ENCODE data around the gene STX18.
"Not testable (repeated sequence)": the region's sequence is repeated elsewhere in the genome, so short reads cannot be mapped to it uniquely, and the experiment has no call there.

Gene STX18

DNA sequence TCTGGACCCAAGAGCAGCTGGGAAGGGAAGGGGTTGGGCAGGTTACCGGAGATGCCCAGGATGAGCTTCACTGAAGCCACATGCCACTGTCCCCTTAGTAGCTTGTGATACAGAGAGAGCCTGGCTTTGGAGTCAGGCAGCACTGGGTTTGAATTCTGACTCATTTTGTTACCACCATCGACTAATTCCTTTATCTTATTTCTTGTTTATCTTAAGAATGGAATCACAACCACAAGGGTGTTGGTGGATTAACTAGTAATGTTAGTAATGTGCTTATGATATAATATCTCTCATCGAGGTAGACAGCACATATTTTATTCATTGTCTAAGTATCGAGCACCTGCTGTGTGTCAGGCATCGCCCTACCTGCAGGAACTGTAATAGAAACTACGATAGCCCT is 17.7 kb upstream of the STX18 start:
- ChIA-PET CTCF (no interaction called here), POLR2A (no interaction called here)
- no peak for TF ChIP-seq CTCF (IDR thresholded peaks at IDR 0.05; ENCODE audit: control extremely low read depth, extremely low read depth, low read depth, missing control alignments)
- no peak for DNase-seq (ENCODE audit: extremely low spot score)

GRCh38 chr4:4558881-4559280 is 17.0 kb upstream of the STX18 start:
- ChIA-PET CTCF (no interaction called here), POLR2A (no interaction called here)
- no peak for TF ChIP-seq CTCF (IDR thresholded peaks at IDR 0.05; ENCODE audit: control extremely low read depth, extremely low read depth, low read depth, missing control alignments)
- no peak for DNase-seq (ENCODE audit: extremely low spot score)

DNA sequence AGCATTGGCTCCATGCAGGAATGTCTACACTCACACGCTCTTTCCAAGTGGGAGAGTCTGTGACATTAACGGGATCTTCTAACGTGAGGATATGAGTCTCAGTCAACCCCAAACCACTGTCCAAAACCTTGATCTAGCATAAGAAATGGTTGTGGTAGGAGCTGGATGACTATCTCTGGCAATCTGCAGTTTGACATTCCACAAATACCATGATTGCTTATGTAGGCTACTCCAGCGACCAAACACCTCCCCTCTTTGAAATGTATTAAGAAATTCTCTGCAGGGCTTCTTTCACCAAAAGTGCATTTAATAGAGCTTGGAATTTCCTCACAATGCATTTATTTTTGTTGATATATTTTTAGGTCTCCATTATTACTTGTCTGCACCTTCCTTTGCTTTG is 14.1 kb upstream of the STX18 start:
- no peak for DNase-seq (ENCODE audit: extremely low spot score)
- no peak for TF ChIP-seq CTCF (IDR thresholded peaks at IDR 0.05; ENCODE audit: control extremely low read depth, extremely low read depth, low read depth, missing control alignments)
- ChIA-PET POLR2A (no interaction called here), CTCF (interaction anchor here (0.7 to 2.1 kb wide), 6 partner anchors 9 to 19 kb away, joined by 3 to 10 read pairs (median 5); no protein-coding TSS in a partner anchor)

- DNase-seq (ENCODE audit: extremely low spot score) = no peak
- CTCF ChIA-PET = interaction anchor here (1.3 to 1.9 kb wide), 3 partner anchors 11 to 244 kb away, joined by 4 to 10 read pairs (median 8); no protein-coding TSS in a partner anchor
- TF ChIP-seq CTCF (IDR thresholded peaks at IDR 0.05; ENCODE audit: control extremely low read depth, extremely low read depth, low read depth, missing control alignments) = no peak
- POLR2A ChIA-PET = no interaction called here
Measured at GRCh38 chr4:4554234-4554633, 12.4 kb upstream of the STX18 start.

DNA sequence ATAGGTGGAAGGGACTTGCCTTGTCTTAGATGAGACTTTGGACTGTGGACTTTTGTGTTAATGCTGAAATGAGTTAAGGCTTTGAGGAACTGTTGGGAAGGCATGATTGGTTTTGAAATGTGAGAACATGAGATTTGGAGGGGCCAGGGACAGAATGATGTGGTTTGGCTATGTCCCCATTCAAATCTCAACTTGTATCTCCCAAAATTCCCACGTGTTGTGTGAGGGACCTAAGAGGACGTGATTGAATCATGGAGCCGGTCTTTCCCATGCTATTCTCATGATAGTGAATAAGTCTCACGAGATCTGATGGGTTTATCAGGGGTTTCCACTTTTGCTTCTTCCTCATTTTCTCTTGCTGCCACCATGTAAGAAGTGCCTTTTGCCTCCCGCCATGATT is 10.2 kb upstream of the STX18 start:
- DNase-seq (ENCODE audit: extremely low spot score); POLR2A ChIA-PET: not testable (repeated sequence)
- CTCF ChIA-PET = interaction anchor here (1.0 to 1.1 kb wide), 3 partner anchors 9 to 12 kb away, joined by 3 read pairs; no protein-coding TSS in a partner anchor

DNA sequence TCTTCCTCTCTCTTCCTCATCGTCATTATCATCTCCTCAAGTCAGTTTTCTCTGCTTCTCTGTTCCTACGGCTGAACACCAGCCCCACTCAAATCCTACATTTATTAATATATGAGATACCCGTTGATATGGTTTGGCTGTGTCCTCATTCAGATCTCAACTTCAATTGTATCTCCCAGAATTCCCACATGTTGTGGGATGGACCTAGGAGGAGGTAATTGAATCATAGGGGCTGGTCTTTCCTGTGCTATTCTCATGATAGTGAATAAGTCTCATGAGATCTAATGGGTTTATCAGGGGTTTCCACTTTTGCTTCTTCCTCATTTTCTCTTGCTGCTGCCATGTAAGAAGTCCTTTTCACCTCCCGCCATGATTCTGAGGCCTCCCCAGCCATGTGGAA is 8.3 kb upstream of the STX18 start:
- CTCF ChIA-PET; DNase-seq (ENCODE audit: extremely low spot score); POLR2A ChIA-PET: not testable (repeated sequence)

DNA sequence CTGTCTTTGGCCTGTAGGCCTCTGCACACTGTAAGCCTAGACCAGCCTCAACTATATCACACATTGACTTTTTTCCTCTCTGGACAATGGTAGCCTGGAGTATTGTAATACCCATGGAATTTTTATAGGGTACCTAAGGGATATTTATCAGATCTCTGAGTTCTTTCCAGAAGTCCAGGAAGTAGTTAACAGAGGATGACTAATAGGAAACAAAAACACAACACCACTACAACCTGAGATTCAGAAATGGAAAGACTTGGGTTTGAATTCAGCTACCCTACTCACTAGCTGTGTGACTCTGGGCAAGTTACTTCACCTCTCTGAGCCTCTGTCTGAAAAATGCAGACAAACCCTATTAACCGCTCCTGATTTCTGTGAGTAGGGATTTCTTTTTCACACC is 7.7 kb upstream of the STX18 start:
- POLR2A ChIA-PET = no interaction called here
- no peak for DNase-seq (ENCODE audit: extremely low spot score)
- TF ChIP-seq CTCF (IDR thresholded peaks at IDR 0.05; ENCODE audit: control extremely low read depth, extremely low read depth, low read depth, missing control alignments) = no peak
- CTCF ChIA-PET = no interaction called here
